ENCODE measurements around the gene LEPROT. TPM values are rescaled to one million over a fixed set of nuclear protein-coding genes. Genes with fewer than 3 reads are reported as not detected.

The LEPROT gene
- total and polyA plus RNA-seq, 4 donors, result 23.6 to 43.4 (median 36.3) TPM

DNA sequence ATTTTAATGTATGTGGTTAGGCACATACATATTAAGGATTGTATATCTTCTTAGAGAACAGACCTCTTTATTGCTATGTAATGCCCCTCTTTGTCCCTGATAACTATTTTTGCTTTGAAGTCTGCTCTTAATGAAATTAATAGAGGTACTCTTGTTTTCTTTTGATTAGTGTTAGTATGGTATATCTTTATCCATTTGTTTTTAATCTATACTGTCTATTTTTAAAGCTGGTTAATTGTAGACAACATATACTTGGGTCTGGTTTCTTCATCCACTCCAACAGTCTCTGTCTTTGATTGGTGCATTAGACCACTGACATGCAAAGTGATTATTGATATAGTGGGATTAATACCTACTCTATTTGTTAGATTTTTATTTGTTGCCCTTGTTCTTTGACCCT is 36.0 kb downstream of the LEPROT start (continued):
- TF ChIP-seq, protein P1, sequence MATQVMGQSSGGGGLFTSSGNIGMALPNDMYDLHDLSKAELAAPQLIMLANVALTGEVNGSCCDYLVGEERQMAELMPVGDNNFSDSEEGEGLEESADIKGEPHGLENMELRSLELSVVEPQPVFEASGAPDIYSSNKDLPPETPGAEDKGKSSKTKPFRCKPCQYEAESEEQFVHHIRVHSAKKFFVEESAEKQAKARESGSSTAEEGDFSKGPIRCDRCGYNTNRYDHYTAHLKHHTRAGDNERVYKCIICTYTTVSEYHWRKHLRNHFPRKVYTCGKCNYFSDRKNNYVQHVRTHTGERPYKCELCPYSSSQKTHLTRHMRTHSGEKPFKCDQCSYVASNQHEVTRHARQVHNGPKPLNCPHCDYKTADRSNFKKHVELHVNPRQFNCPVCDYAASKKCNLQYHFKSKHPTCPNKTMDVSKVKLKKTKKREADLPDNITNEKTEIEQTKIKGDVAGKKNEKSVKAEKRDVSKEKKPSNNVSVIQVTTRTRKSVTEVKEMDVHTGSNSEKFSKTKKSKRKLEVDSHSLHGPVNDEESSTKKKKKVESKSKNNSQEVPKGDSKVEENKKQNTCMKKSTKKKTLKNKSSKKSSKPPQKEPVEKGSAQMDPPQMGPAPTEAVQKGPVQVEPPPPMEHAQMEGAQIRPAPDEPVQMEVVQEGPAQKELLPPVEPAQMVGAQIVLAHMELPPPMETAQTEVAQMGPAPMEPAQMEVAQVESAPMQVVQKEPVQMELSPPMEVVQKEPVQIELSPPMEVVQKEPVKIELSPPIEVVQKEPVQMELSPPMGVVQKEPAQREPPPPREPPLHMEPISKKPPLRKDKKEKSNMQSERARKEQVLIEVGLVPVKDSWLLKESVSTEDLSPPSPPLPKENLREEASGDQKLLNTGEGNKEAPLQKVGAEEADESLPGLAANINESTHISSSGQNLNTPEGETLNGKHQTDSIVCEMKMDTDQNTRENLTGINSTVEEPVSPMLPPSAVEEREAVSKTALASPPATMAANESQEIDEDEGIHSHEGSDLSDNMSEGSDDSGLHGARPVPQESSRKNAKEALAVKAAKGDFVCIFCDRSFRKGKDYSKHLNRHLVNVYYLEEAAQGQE (IDR thresholded peaks at IDR 0.05), result no peak
- no peak for TF ChIP-seq FOXA2 (IDR thresholded peaks at IDR 0.05)
- TF ChIP-seq HNF4G (IDR thresholded peaks at IDR 0.05), result no peak

DNA sequence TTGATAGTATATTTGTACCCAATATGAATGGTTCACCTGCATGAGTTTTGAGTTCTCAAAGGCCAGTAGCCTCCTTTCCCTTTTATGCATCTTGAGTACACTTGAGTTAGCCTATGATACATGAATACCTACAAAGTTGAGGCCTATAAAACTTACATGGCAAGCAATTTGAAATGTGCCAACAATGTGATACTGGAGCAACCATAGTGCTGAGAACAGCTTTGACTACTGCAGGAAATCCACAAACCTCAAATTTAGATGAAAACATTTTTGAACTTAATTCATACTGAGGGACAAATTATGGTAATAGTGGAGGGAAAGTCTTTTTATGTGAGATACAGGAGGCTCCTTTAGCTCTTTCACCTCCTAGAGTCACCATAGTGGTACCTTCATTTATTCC is 37.4 kb downstream of the LEPROT start:
- Histone ChIP-seq H3K27me3 (ENCODE audit: control insufficient read depth in 4 of 4, insufficient read depth in 4 of 4, low read length in 3 of 4) (no peaks in the 10 kb centered on the region), H3K36me3 (ENCODE audit: control insufficient read depth in 4 of 4, insufficient read depth in 3 of 4, low read depth in 1 of 4, low read length in 3 of 4) (no peaks in the 10 kb centered on the region), H3K4me1 (ENCODE audit: control insufficient read depth in 4 of 4, insufficient read depth in 4 of 4, low read length in 3 of 4) (peaks cover 0 to 3% (median 0%) of the 10 kb centered on the region in 4 donors), H3K4me3 (ENCODE audit: low read depth in 1 of 3, low read length in 3 of 3) (no peak overlapping the region), H3K9ac (ENCODE audit: low read depth in 1 of 2, low read length in 2 of 2) (no peak overlapping the region), H3K9me3 (ENCODE audit: control insufficient read depth in 4 of 4, low read length in 3 of 4) (no peaks in the 10 kb centered on the region), H3K27ac (ENCODE audit: low read depth in 1 of 2, low read length in 2 of 2) (no peak overlapping the region)
- no peak for DNase-seq (ENCODE audit: low spot score)
- TF ChIP-seq EGR1 (IDR thresholded peaks at IDR 0.05; ENCODE audit: low read depth in 2 of 2), result no peak
- TF ChIP-seq FOXA1 (IDR thresholded peaks at IDR 0.05), result no peak
- no peak for TF ChIP-seq NR2F2 (IDR thresholded peaks at IDR 0.05)
- TF ChIP-seq RAD21 (IDR thresholded peaks at IDR 0.05), result no peak
- TF ChIP-seq HNF4G (IDR thresholded peaks at IDR 0.05), result no peak
- TF ChIP-seq, protein P1 (IDR thresholded peaks at IDR 0.05), result no peak
- TF ChIP-seq JUND (IDR thresholded peaks at IDR 0.05), result no peak
- TF ChIP-seq, protein P2, sequence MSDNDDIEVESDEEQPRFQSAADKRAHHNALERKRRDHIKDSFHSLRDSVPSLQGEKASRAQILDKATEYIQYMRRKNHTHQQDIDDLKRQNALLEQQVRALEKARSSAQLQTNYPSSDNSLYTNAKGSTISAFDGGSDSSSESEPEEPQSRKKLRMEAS (IDR thresholded peaks at IDR 0.05), result no peak
- TF ChIP-seq FOXA2 (IDR thresholded peaks at IDR 0.05), result no peak
- TF ChIP-seq, protein P3, sequence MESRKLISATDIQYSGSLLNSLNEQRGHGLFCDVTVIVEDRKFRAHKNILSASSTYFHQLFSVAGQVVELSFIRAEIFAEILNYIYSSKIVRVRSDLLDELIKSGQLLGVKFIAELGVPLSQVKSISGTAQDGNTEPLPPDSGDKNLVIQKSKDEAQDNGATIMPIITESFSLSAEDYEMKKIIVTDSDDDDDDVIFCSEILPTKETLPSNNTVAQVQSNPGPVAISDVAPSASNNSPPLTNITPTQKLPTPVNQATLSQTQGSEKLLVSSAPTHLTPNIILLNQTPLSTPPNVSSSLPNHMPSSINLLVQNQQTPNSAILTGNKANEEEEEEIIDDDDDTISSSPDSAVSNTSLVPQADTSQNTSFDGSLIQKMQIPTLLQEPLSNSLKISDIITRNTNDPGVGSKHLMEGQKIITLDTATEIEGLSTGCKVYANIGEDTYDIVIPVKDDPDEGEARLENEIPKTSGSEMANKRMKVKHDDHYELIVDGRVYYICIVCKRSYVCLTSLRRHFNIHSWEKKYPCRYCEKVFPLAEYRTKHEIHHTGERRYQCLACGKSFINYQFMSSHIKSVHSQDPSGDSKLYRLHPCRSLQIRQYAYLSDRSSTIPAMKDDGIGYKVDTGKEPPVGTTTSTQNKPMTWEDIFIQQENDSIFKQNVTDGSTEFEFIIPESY (IDR thresholded peaks at IDR 0.05), result no peak
- TF ChIP-seq, protein P4, sequence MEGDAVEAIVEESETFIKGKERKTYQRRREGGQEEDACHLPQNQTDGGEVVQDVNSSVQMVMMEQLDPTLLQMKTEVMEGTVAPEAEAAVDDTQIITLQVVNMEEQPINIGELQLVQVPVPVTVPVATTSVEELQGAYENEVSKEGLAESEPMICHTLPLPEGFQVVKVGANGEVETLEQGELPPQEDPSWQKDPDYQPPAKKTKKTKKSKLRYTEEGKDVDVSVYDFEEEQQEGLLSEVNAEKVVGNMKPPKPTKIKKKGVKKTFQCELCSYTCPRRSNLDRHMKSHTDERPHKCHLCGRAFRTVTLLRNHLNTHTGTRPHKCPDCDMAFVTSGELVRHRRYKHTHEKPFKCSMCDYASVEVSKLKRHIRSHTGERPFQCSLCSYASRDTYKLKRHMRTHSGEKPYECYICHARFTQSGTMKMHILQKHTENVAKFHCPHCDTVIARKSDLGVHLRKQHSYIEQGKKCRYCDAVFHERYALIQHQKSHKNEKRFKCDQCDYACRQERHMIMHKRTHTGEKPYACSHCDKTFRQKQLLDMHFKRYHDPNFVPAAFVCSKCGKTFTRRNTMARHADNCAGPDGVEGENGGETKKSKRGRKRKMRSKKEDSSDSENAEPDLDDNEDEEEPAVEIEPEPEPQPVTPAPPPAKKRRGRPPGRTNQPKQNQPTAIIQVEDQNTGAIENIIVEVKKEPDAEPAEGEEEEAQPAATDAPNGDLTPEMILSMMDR (IDR thresholded peaks at IDR 0.05; ENCODE audit: low read depth, low read length, missing input control), result no peak
- TF ChIP-seq ATF3 (IDR thresholded peaks at IDR 0.05), result no peak
- no peak for TF ChIP-seq SP1 (IDR thresholded peaks at IDR 0.05)

All from liver (tissue), 9 donors.